Stimulated activated CD8-positive, alpha-beta memory T cell treated with anti-CD3 and anti-CD28 coated beads, Interleukin-7, amount 100 ng/mL, for 1 hour (primary cell): Measurements from ENCODE around the gene GSE1.
A peak's percentile ranks its signal among the peaks of the same experiment; 100 is the strongest.

Experiments used
- DNase-seq, 2 donors: peaks; one replicate each; pipeline ENCODE4 v3.0.0-alpha.2; 2020; ENCODE audit warnings: low read depth in 2 of 2

GSE1 gene

GRCh38 chr16:85605051-85605911, 7.8 kb upstream of the GSE1 start:
- no peak for DNase-seq

- no peak for DNase-seq
Observed at GRCh38 chr16:85605912-85606841, 6.9 kb upstream of the GSE1 start.

- no peak for DNase-seq
Observed at GRCh38 chr16:85606904-85607303, 6.2 kb upstream of the GSE1 start.

GRCh38 chr16:85607321-85607765, 5.8 kb upstream of the GSE1 start:
- DNase-seq: no peak

GRCh38 chr16:85607796-85608514, 5.2 kb upstream of the GSE1 start:
- no peak for DNase-seq

- no peak for DNase-seq
Observed at GRCh38 chr16:85608515-85608885, 4.6 kb upstream of the GSE1 start.

GRCh38 chr16:85608887-85609286, 4.2 kb upstream of the GSE1 start:
- DNase-seq: no peak

GRCh38 chr16:85609539-85609938, 3.6 kb upstream of the GSE1 start:
- no peak for DNase-seq

- DNase-seq: no peak
Observed at GRCh38 chr16:85610059-85610445, 3.1 kb upstream of the GSE1 start.

- peak; percentile 70 to 82 for DNase-seq
Observed at GRCh38 chr16:85610446-85611193, 2.5 kb upstream of the GSE1 start.

- DNase-seq: no peak
Observed at GRCh38 chr16:85611194-85611443, 2.0 kb upstream of the GSE1 start.

- no peak for DNase-seq
Observed at GRCh38 chr16:85611444-85612190, 1.5 kb upstream of the GSE1 start.

GRCh38 chr16:85612191-85612800, 826 bp upstream of the GSE1 start:
- no peak for DNase-seq

GRCh38 chr16:85613604-85614337, 649 bp downstream of the GSE1 start:
- DNase-seq: no peak

- DNase-seq: no peak
Observed at GRCh38 chr16:85614338-85615013, 1.4 kb downstream of the GSE1 start.

- DNase-seq: peak; percentile 34 to 41
Observed at GRCh38 chr16:85615014-85615851, 2.1 kb downstream of the GSE1 start.

GRCh38 chr16:85615852-85616606, 2.9 kb downstream of the GSE1 start:
- peak; percentile 58 to 66 for DNase-seq
